Neuronal stem cell (in vitro differentiated cells): ENCODE measurements around the gene ID3.
A peak's percentile ranks its signal among the peaks of the same experiment; 100 is the strongest.

Experiments
- DNase-seq: peaks from one replicate; pipeline ENCODE4 v3.0.0-alpha.2; 2013; ENCODE audit warnings: low spot score
- H2AFZ ChIP-seq: one replicate; pipeline ENCODE4 v1.6.1; 2013; ENCODE audit warnings: mild to moderate bottlenecking, low read length, inconsistent platforms
- H2AK5ac ChIP-seq: 2 replicates; pipeline ENCODE4 v1.6.1; 2013; ENCODE audit warnings: low read depth, mild to moderate bottlenecking, inconsistent platforms, low read length, moderate library complexity, mixed read lengths
- H2BK120ac ChIP-seq: 2 replicates; pipeline ENCODE4 v1.6.1; 2013; ENCODE audit warnings: low read depth, mild to moderate bottlenecking, inconsistent platforms, low read length, moderate library complexity, mixed read lengths
- H2BK12ac ChIP-seq: one replicate; pipeline ENCODE4 v1.6.1; 2013; ENCODE audit warnings: low read length, inconsistent platforms
- H2BK15ac ChIP-seq: 2 replicates; pipeline ENCODE4 v1.6.1; 2013; ENCODE audit warnings: mild to moderate bottlenecking, low read length, inconsistent platforms, mixed read lengths
- H2BK5ac ChIP-seq: one replicate; pipeline ENCODE4 v1.6.1; 2013; ENCODE audit warnings: inconsistent platforms, mild to moderate bottlenecking, low read length, moderate library complexity
- H3K14ac ChIP-seq: one replicate; pipeline ENCODE4 v1.6.1; 2013; ENCODE audit warnings: low read length, inconsistent platforms
- H3K18ac ChIP-seq: 2 replicates; pipeline ENCODE4 v1.6.1; 2013; ENCODE audit warnings: low read length, inconsistent platforms
- H3K23ac ChIP-seq: 2 replicates; pipeline ENCODE4 v1.6.1; 2013; ENCODE audit warnings: low read depth, mild to moderate bottlenecking, mixed read lengths, low read length, inconsistent platforms; ENCODE audit not compliant: poor library complexity
- H3K27ac ChIP-seq: replicated peaks from 3 replicates; pipeline ENCODE4 v1.5.1; 2013; ENCODE audit warnings: low read length, inconsistent platforms
- H3K27me3 ChIP-seq, 3 experiments: 2 replicates each; pipeline ENCODE4 v1.6.1; 2013; ENCODE audit warnings: low read length in 3 of 3, mild to moderate bottlenecking in 2 of 3, inconsistent platforms in 1 of 3, low read depth in 1 of 3, mixed read lengths in 1 of 3, moderate library complexity in 1 of 3; ENCODE audit not compliant: control insufficient read depth in 3 of 3, insufficient read depth in 3 of 3
- H3K36me3 ChIP-seq, 2 donors: replicated peaks in 1 of 2; 2 replicates each; pipeline ENCODE4 v1.6.1; 2013; ENCODE audit warnings: low read length in 2 of 2; ENCODE audit not compliant: control insufficient read depth in 2 of 2, insufficient read depth in 2 of 2
- H3K4ac ChIP-seq: 2 replicates; pipeline ENCODE4 v1.6.1; 2013; ENCODE audit warnings: inconsistent platforms, mild to moderate bottlenecking, low read length, moderate library complexity
- H3K4me1 ChIP-seq, 2 donors: 1 replicate in 1 of 2; 2 replicates in 1 of 2; pipeline ENCODE4 v1.6.1; 2013; ENCODE audit warnings: low read length in 2 of 2, low read depth in 1 of 2; ENCODE audit not compliant: control insufficient read depth in 2 of 2, insufficient read depth in 1 of 2
- H3K4me2 ChIP-seq: one replicate; pipeline ENCODE4 v1.6.1; 2013; ENCODE audit warnings: mild to moderate bottlenecking, low read length, inconsistent platforms; ENCODE audit not compliant: insufficient read depth, poor library complexity, severe bottlenecking
- H3K4me3 ChIP-seq, 2 donors: 2 replicates each; pipeline ENCODE4 v1.5.1; 2013; ENCODE audit warnings: low read length in 2 of 2, mild to moderate bottlenecking in 2 of 2, inconsistent platforms in 1 of 2, moderate library complexity in 1 of 2
- H3K79me1 ChIP-seq: one replicate; pipeline ENCODE4 v1.6.1; 2013; ENCODE audit warnings: low read depth, mild to moderate bottlenecking, inconsistent platforms, low read length, moderate library complexity
- H3K9ac ChIP-seq: one replicate; pipeline ENCODE4 v1.6.1; 2013; ENCODE audit warnings: mild to moderate bottlenecking, low read depth, low read length, inconsistent platforms; ENCODE audit not compliant: poor library complexity
- H3K9me3 ChIP-seq, 2 donors: replicated peaks in 1 of 2; 2 replicates each; pipeline versions ENCODE3 to v1.6.1; 2013; ENCODE audit warnings: low read length in 2 of 2, mild to moderate bottlenecking in 2 of 2, inconsistent platforms in 1 of 2, low read depth in 1 of 2, mixed read lengths in 1 of 2, moderate library complexity in 1 of 2; ENCODE audit not compliant: control insufficient read depth in 2 of 2, insufficient read depth in 1 of 2
- H4K8ac ChIP-seq: one replicate; pipeline ENCODE4 v1.6.1; 2013; ENCODE audit warnings: low read depth, mild to moderate bottlenecking, inconsistent platforms, low read length, moderate library complexity
- H4K91ac ChIP-seq: one replicate; pipeline ENCODE4 v1.6.1; 2013; ENCODE audit warnings: low read length, low read depth, mild to moderate bottlenecking, inconsistent platforms; ENCODE audit not compliant: poor library complexity
- WGBS, 2 donors: extraction: QIAGEN DNeasy Blood & Tissue Kit; methylation state at CpG; one replicate each; pipeline ENCODE4 v1.1.7; 2013; ENCODE audit warnings: missing lambda C conversion rate in 2 of 2, mixed read lengths in 1 of 2; ENCODE audit not compliant: insufficient read length in 2 of 2, insufficient replicate concordance in 1 of 2; ENCODE audit errors: extremely low coverage in 2 of 2; 5-methylcytosine and 5-hydroxymethylcytosine counted together

Gene ID3

GRCh38 chr1:23527900-23528249 is 31.4 kb downstream of the ID3 start:
- Histone ChIP-seq H3K4me1 (peaks cover 32 to 34% of the 10 kb centered on the region in 2 donors), H2BK12ac (no peak overlapping the region), H3K23ac (no peak overlapping the region), H3K4ac (no peak overlapping the region), H2AK5ac (no peak overlapping the region), H3K27me3 (no peaks in the 10 kb centered on the region), H2BK15ac (no peak overlapping the region), H3K4me2 (no peak overlapping the region), H4K91ac (no peak overlapping the region), H3K14ac (no peak overlapping the region), H2BK120ac (no peak overlapping the region), H3K9ac (no peak overlapping the region), H3K9me3 (no peaks in the 10 kb centered on the region), H2BK5ac (no peak overlapping the region), H3K27ac (no peak overlapping the region), H3K79me1 (peaks cover 2% of the 10 kb centered on the region), H3K18ac (no peak overlapping the region), H4K8ac (no peak overlapping the region), H3K4me3 (no peak overlapping the region), H3K36me3 (peaks cover 4 to 31% of the 10 kb centered on the region in 2 donors), H2AFZ (no peak overlapping the region)
- no peak for DNase-seq
- no CpG with 5 or more reads among the region's 6 CpGs for WGBS, 2 donors

GRCh38 chr1:23527366-23527765 is 31.9 kb downstream of the ID3 start:
- H4K8ac ChIP-seq, result no peak overlapping the region
- no peak overlapping the region for H2BK12ac ChIP-seq
- H2AK5ac ChIP-seq, result no peak overlapping the region
- no peak overlapping the region for H2AFZ ChIP-seq
- H3K14ac ChIP-seq, result no peak overlapping the region
- DNase-seq, result no peak
- H4K91ac ChIP-seq, result no peak overlapping the region
- no peak overlapping the region for H3K23ac ChIP-seq
- no peak overlapping the region for H3K4ac ChIP-seq
- H3K79me1 ChIP-seq, result peaks cover 2% of the 10 kb centered on the region
- peaks cover 31 to 34% of the 10 kb centered on the region in 2 donors for H3K4me1 ChIP-seq
- no peak overlapping the region for H3K18ac ChIP-seq
- no peak overlapping the region for H3K4me3 ChIP-seq
- H2BK15ac ChIP-seq, result peak overlapping the region; percentile 30
- peaks cover 4 to 36% of the 10 kb centered on the region in 2 donors for H3K36me3 ChIP-seq
- H3K27ac ChIP-seq, result no peak overlapping the region
- H3K4me2 ChIP-seq, result no peak overlapping the region
- no peaks in the 10 kb centered on the region for H3K27me3 ChIP-seq
- H2BK5ac ChIP-seq, result no peak overlapping the region
- H3K9me3 ChIP-seq, result no peaks in the 10 kb centered on the region
- no CpG with 5 or more reads among the region's 7 CpGs for WGBS, 2 donors
- no peak overlapping the region for H2BK120ac ChIP-seq
- peak overlapping the region; percentile 18 for H3K9ac ChIP-seq

GRCh38 chr1:23526329-23527041 is 32.8 kb downstream of the ID3 start:
- Histone ChIP-seq H3K4me3 (no peak overlapping the region), H3K18ac (no peak overlapping the region), H4K91ac (no peak overlapping the region), H3K4ac (no peak overlapping the region), H3K4me2 (no peak overlapping the region), H3K27me3 (no peaks in the 10 kb centered on the region), H3K27ac (no peak overlapping the region), H2AFZ (no peak overlapping the region), H3K23ac (no peak overlapping the region), H2BK12ac (no peak overlapping the region), H2BK120ac (no peak overlapping the region), H3K9ac (no peak overlapping the region), H2AK5ac (peak overlapping the region; percentile 3), H3K79me1 (peaks cover 2% of the 10 kb centered on the region), H2BK5ac (no peak overlapping the region), H3K36me3 (peaks cover 7 to 45% of the 10 kb centered on the region in 2 donors), H3K4me1 (peaks cover 26 to 29% of the 10 kb centered on the region in 2 donors), H3K14ac (no peak overlapping the region), H4K8ac (no peak overlapping the region), H2BK15ac (no peak overlapping the region), H3K9me3 (no peaks in the 10 kb centered on the region)
- no peak for DNase-seq
- no CpG with 5 or more reads among the region's 8 CpGs for WGBS, 2 donors

GRCh38 chr1:23525558-23526250 is 33.6 kb downstream of the ID3 start:
- no peak for DNase-seq
- WGBS, 2 donors, result no CpG with 5 or more reads among the region's 5 CpGs
- H3K79me1 ChIP-seq, result peaks cover 2% of the 10 kb centered on the region

More at GRCh38 chr1:23525558-23526250, 33.6 kb downstream of the ID3 start:
- Histone ChIP-seq H3K4me2 (no peak overlapping the region), H3K23ac (no peak overlapping the region), H3K14ac (no peak overlapping the region), H2BK5ac (no peak overlapping the region), H3K9me3 (no peaks in the 10 kb centered on the region), H2BK15ac (no peak overlapping the region), H2AK5ac (no peak overlapping the region), H3K4me3 (no peak overlapping the region), H3K4me1 (peaks cover 26 to 28% of the 10 kb centered on the region in 2 donors), H3K18ac (no peak overlapping the region), H2BK12ac (no peak overlapping the region), H3K27me3 (no peaks in the 10 kb centered on the region), H4K91ac (no peak overlapping the region), H3K9ac (no peak overlapping the region), H3K4ac (no peak overlapping the region), H2AFZ (no peak overlapping the region), H3K36me3 (peaks cover 10 to 53% of the 10 kb centered on the region in 2 donors), H3K27ac (no peak overlapping the region), H4K8ac (no peak overlapping the region), H2BK120ac (no peak overlapping the region)
